ENCODE data around the gene TUBAL3.

- TF ChIP-seq ATF2 (tag by site-specific recombination; IDR thresholded peaks at IDR 0.05; ENCODE audit: low read depth) (no peak), ZBTB26 (tag by site-specific recombination; optimal IDR thresholded peaks at IDR 0.05) (no peak), PATZ1 (tag by site-specific recombination; IDR thresholded peaks at IDR 0.05) (no peak), GFI1B (tag by site-specific recombination; IDR thresholded peaks at IDR 0.05) (no peak), CTCF (tag by site-specific recombination; IDR thresholded peaks at IDR 0.05) (no peak), GLI2 (tag by site-specific recombination; IDR thresholded peaks at IDR 0.05; ENCODE audit: borderline replicate concordance, low read depth) (no peak), ZNF350 (tag by site-specific recombination; IDR thresholded peaks at IDR 0.05) (no peak), REST (tag by site-specific recombination; IDR thresholded peaks at IDR 0.05) (no peak), ZFP69B (tag by site-specific recombination; IDR thresholded peaks at IDR 0.05) (no peak), ZNF529 (tag by site-specific recombination; IDR thresholded peaks at IDR 0.05; ENCODE audit: insufficient replicate concordance) (no peak), ZNF837 (tag by site-specific recombination; IDR thresholded peaks at IDR 0.05) (no peak)
These were observed 45.2 kb upstream of the TUBAL3 start for GRCh38 chr10:5449823-5450222.
